Activated CD4-positive, alpha-beta T cell treated with anti-CD3 and anti-CD28 coated beads, Interleukin-2, amount 10 ng/mL, durations not matched to agents 7 days and 5 days (primary cell): ENCODE results near the gene LYPD1. TPM values are rescaled to one million over a fixed set of nuclear protein-coding genes. Genes with fewer than 3 reads are reported as not detected.

ENCODE experiments used
- CTCF ChIA-PET: fragments of 350-600 bp; sonication (Branson Sonifier 250); formaldehyde crosslinking; loops from one replicate; lab custom pipeline; 2021; ENCODE audit warnings: antibody characterized with exemption; lab: Charles Lee
- POLR2A ChIA-PET: fragments of 350-600 bp; sonication (Branson Sonifier 250); formaldehyde crosslinking; loops from one replicate; lab custom pipeline; 2021; ENCODE audit warnings: antibody characterized with exemption; lab: Charles Lee
- DNase-seq: peaks from one replicate; pipeline ENCODE4 v3.0.0-alpha.2; 2020
- H3K27ac Mint-ChIP-seq: one replicate; pipeline ENCODE4 v1.8.0; 2021; ENCODE audit warnings: mild to moderate bottlenecking, moderate library complexity, mixed read lengths
- H3K27me3 Mint-ChIP-seq: one replicate; pipeline ENCODE4 v1.8.0; 2021; ENCODE audit warnings: mixed read lengths
- H3K36me3 Mint-ChIP-seq: one replicate; pipeline ENCODE4 v1.8.0; 2021; ENCODE audit warnings: low read depth, mixed read lengths
- H3K4me1 Mint-ChIP-seq: one replicate; pipeline ENCODE4 v1.8.0; 2021; ENCODE audit warnings: mixed read lengths
- H3K4me3 Mint-ChIP-seq: one replicate; pipeline ENCODE4 v1.8.0; 2021; ENCODE audit warnings: mild to moderate bottlenecking, moderate library complexity, mixed read lengths
- H3K9me3 Mint-ChIP-seq: one replicate; pipeline ENCODE4 v1.8.0; 2021; ENCODE audit warnings: mixed read lengths
- total RNA-seq, 2 experiments: library from RNA; stranded (reverse); gene quantifications; one replicate each; pipeline ENCODE4 v1.2.3, GENCODE V29; 2021

LYPD1 gene
- total RNA-seq, 2 experiments from 2014 or later: not detected

DNA sequence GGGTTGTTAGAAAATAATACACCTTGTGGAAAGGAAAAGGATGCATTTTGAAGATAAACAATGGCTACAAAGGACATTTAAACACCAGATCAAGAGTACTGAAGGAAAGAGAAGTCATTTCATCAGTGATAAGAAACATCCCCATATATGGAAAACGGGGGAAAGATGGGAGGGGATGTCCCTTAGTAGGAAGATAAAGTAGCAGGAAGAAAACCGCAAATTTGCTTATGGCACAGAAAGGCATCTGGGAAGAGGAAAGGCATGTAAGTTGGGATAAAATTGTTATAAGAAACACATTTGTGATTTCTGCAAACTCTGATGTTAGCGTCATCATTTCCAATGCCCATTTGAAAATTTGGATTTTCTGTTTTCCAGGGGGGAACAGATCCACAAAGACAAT lies 10.5 kb upstream of the LYPD1 start:
- H3K4me3 Mint-ChIP-seq: no peak overlapping the region
- H3K27me3 Mint-ChIP-seq: no peaks in the 10 kb centered on the region
- ChIA-PET POLR2A (no interaction called here), CTCF (no interaction called here)
- H3K9me3 Mint-ChIP-seq: no peaks in the 10 kb centered on the region
- no peak overlapping the region for H3K27ac Mint-ChIP-seq
- DNase-seq: no peak
- H3K36me3 Mint-ChIP-seq: no peaks in the 10 kb centered on the region
- H3K4me1 Mint-ChIP-seq: no peaks in the 10 kb centered on the region

- Mint-ChIP-seq H3K27ac (no peak overlapping the region), H3K4me3 (no peak overlapping the region), H3K27me3 (no peaks in the 10 kb centered on the region), H3K9me3 (no peaks in the 10 kb centered on the region), H3K36me3 (no peaks in the 10 kb centered on the region), H3K4me1 (no peaks in the 10 kb centered on the region)
- ChIA-PET CTCF (no interaction called here), POLR2A (no interaction called here)
- DNase-seq: no peak
Observed at GRCh38 chr2:132678483-132678882, 8.5 kb upstream of the LYPD1 start.

DNA sequence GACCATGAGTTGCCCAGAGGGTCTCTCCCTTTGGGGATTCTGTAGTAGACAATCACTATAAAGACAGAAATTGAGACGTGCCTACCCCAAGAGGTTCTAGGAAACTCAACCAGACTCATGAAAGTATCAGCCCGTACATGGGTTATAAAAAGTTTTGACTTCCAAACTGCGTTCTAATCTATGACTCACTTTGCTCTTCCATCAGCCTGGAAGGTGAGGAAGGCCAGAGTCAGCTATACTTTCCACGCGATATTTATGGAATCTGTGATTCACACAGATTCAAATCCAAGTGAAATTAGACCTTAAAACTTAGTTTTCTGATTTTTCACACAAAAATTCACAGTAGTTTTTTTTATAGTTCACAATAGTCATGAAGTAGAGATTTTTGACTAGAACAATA lies 7.7 kb upstream of the LYPD1 start:
- no peak overlapping the region for H3K4me3 Mint-ChIP-seq
- CTCF ChIA-PET: no interaction called here
- peaks cover 4% of the 10 kb centered on the region for H3K27me3 Mint-ChIP-seq
- POLR2A ChIA-PET: no interaction called here
- DNase-seq: no peak
- no peaks in the 10 kb centered on the region for H3K4me1 Mint-ChIP-seq
- no peaks in the 10 kb centered on the region for H3K36me3 Mint-ChIP-seq
- no peaks in the 10 kb centered on the region for H3K9me3 Mint-ChIP-seq
- H3K27ac Mint-ChIP-seq: no peak overlapping the region

DNA sequence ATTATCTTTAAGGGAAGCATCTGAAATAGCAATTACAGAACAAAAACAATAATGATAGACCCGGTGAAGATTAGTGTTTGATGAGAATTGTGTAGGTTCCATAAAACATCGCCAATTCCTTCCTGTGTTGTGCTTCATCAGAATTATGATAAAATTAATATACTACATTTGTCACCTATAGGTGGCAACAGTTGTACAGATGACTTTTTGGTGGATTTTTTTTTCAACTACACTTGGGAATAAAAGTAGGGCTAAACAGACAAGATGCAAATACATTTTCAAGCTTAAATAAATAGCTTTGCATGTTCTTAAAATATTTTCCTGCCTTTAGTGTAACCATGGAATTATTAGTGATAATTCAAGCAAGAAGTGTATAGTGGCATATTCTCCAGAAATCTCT lies 7.0 kb upstream of the LYPD1 start:
- Mint-ChIP-seq H3K36me3 (no peaks in the 10 kb centered on the region), H3K9me3 (no peaks in the 10 kb centered on the region), H3K4me1 (no peaks in the 10 kb centered on the region), H3K4me3 (no peak overlapping the region), H3K27me3 (peaks cover 4% of the 10 kb centered on the region), H3K27ac (no peak overlapping the region)
- ChIA-PET POLR2A (no interaction called here), CTCF (no interaction called here)
- DNase-seq: no peak

- no peaks in the 10 kb centered on the region for H3K9me3 Mint-ChIP-seq
- ChIA-PET CTCF (no interaction called here), POLR2A (no interaction called here)
- H3K27ac Mint-ChIP-seq: no peak overlapping the region
- no peaks in the 10 kb centered on the region for H3K36me3 Mint-ChIP-seq
- DNase-seq: no peak
- H3K4me3 Mint-ChIP-seq: no peak overlapping the region
- peaks cover 29% of the 10 kb centered on the region for H3K27me3 Mint-ChIP-seq
- H3K4me1 Mint-ChIP-seq: no peaks in the 10 kb centered on the region
Observed at GRCh38 chr2:132671151-132671835, 1.3 kb upstream of the LYPD1 start.

- ChIA-PET POLR2A (no interaction called here), CTCF (no interaction called here)
- Mint-ChIP-seq H3K4me1 (no peaks in the 10 kb centered on the region), H3K36me3 (no peaks in the 10 kb centered on the region), H3K27me3 (peaks cover 29% of the 10 kb centered on the region), H3K4me3 (no peak overlapping the region), H3K9me3 (no peaks in the 10 kb centered on the region), H3K27ac (no peak overlapping the region)
- no peak for DNase-seq
Observed at GRCh38 chr2:132670496-132671150, 618 bp upstream of the LYPD1 start.

DNA sequence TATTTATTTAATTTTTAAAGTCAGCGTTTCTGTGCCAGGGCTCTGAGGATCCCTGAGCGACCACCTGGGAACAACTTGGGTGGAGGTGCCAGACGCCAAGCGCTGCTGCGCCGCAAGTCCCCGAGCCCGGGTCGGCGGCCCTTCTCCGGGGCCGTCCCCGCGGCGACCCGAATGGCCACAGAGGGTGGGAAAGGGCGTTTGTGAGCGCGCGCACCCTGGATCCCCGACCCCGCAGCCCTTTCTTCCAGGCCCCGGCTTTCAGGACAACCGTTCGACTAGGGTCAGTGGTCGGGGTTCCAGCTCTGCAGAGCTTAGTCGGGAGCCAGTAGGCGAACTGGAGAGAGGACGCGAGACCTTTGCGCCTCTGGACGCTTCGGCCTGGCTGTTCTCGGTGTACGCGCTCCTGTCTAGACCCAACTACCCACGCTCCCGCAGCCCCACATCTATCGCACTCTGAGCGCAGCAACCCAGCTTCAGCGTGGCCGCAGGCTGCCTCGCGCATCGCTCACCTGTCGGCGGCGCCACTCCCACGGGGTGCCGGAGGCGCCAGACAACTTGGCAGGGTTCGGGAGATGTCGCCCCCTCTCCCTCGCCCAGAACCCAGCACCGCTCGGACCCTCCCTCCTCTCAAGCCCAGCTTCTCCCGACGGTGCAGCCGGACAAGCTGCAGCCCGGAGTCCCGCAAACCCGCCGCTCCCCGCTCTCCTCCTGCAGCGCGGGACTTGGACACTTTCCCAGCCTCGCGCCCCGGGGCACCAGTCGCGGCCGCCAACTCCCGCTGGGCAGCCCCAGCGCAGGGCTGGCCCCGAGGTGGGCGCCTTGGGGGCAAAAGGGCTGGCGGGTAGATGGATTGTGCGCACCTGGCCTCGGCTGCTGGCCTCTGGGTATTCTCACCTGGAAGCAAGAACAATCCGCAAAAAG lies 758 bp downstream of the LYPD1 start:
- Mint-ChIP-seq H3K4me1 (no peaks in the 10 kb centered on the region), H3K36me3 (no peaks in the 10 kb centered on the region), H3K27me3 (peaks cover 29% of the 10 kb centered on the region), H3K4me3 (no peak overlapping the region), H3K9me3 (no peaks in the 10 kb centered on the region), H3K27ac (no peak overlapping the region)
- ChIA-PET POLR2A (no interaction called here), CTCF (no interaction called here)
- DNase-seq: no peak

DNA sequence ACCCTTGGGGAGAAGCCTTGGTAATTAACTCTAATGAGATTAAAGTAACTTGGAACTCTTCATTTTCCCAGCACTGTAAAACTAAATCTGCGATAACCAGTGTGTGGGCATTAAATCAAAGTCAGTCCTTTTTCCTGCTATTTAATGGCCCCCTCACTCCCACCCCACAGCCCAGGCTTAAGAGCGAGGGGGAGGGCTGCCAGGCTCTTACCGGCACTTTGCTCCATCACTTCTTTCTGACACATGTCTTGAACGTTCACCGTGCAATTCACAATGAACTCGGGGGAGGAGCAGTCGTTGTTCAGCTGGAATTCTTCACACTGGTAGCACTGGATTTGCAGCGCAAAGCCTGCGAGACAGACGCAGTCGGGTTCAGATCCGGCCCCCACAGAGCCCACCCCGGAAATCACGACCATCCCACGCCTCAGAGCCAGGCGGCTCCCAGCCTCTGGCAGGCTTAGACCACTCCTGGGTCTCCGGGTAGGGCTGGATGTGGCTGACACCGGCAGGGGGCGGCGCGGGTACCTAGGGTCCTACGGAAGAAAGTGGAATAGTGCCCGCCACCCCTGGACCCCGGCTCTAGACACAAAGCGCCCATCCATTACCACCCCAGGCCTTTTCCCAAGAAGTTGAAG lies 1.7 kb downstream of the LYPD1 start:
- no peaks in the 10 kb centered on the region for H3K36me3 Mint-ChIP-seq
- no peaks in the 10 kb centered on the region for H3K4me1 Mint-ChIP-seq
- H3K27ac Mint-ChIP-seq: no peak overlapping the region
- no peaks in the 10 kb centered on the region for H3K9me3 Mint-ChIP-seq
- ChIA-PET CTCF (no interaction called here), POLR2A (no interaction called here)
- H3K27me3 Mint-ChIP-seq: peaks cover 29% of the 10 kb centered on the region
- H3K4me3 Mint-ChIP-seq: no peak overlapping the region
- DNase-seq: no peak

- no peak overlapping the region for H3K27ac Mint-ChIP-seq
- ChIA-PET POLR2A (no interaction called here), CTCF (interaction anchor here (0.6 kb wide), 1 partner anchor 397 kb away, joined by 3 read pairs; no protein-coding TSS in a partner anchor)
- H3K27me3 Mint-ChIP-seq: peaks cover 25% of the 10 kb centered on the region
- H3K4me1 Mint-ChIP-seq: no peaks in the 10 kb centered on the region
- no peak overlapping the region for H3K4me3 Mint-ChIP-seq
- no peak for DNase-seq
- H3K36me3 Mint-ChIP-seq: no peaks in the 10 kb centered on the region
- H3K9me3 Mint-ChIP-seq: no peaks in the 10 kb centered on the region
Observed at GRCh38 chr2:132667706-132668105, 2.3 kb downstream of the LYPD1 start.

DNA sequence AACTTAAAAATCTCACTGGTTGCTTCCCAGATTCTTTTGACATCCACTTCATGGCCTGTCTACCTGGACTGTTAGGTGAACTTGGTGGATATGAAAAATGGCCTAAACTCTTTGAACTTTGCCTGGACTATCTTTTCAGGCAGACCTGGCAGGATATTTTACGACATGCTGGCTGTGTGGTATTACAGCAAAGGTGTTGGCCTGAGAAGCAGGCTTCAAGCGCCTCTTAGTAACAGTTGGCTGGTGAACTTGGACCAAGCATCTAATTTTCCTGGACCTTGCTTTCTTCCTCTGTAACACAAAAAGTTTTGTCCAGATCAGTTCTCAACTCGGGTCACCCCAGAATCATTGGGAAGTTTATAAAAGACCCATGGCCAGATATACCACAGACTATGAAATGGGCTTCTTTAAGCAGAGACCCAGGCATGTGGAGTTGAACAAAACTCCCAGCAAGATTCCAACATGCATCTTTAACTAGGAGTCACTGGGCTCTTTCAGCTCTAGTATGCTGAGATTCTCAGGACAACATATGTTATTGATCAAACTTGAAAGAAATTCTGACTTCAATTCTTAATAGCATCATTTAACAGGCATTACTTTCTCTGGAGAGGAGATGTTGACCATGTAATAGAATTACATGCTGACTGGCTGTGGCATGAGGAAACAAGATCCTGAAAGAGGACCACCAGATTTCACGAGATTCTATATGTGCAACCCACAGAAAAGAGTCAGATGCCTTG lies 4.4 kb downstream of the LYPD1 start:
- H3K27me3 Mint-ChIP-seq: peaks cover 15% of the 10 kb centered on the region
- DNase-seq: no peak
- H3K9me3 Mint-ChIP-seq: no peaks in the 10 kb centered on the region
- no peak overlapping the region for H3K27ac Mint-ChIP-seq
- ChIA-PET POLR2A (no interaction called here), CTCF (interaction anchor here (0.5 kb wide), 1 partner anchor 15 kb away, joined by 3 read pairs; no protein-coding TSS in a partner anchor)
- H3K4me3 Mint-ChIP-seq: no peak overlapping the region
- no peaks in the 10 kb centered on the region for H3K36me3 Mint-ChIP-seq
- no peaks in the 10 kb centered on the region for H3K4me1 Mint-ChIP-seq

DNA sequence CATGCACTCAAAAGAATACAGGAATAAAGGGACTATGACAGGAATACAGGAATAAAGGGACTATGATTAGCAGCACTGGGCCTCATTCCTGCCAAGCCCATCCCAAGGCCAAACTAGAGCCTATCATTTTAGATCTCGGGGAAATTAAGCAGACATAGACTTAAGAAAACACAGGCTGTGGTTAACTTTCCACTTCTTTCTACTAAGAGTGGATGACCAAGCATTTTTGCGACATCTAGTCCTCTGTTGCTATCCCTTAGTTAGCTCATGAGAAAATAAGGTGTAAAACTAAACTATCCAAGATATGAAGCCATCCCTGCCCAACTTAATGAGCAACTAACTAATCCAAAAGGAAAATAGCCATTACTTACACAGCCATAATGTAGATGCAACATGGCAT lies 5.9 kb downstream of the LYPD1 start:
- ChIA-PET CTCF (no interaction called here), POLR2A (no interaction called here)
- no peaks in the 10 kb centered on the region for H3K36me3 Mint-ChIP-seq
- H3K4me1 Mint-ChIP-seq: no peaks in the 10 kb centered on the region
- H3K27me3 Mint-ChIP-seq: peaks cover 13% of the 10 kb centered on the region
- no peak for DNase-seq
- no peak overlapping the region for H3K4me3 Mint-ChIP-seq
- H3K9me3 Mint-ChIP-seq: no peaks in the 10 kb centered on the region
- no peak overlapping the region for H3K27ac Mint-ChIP-seq

DNA sequence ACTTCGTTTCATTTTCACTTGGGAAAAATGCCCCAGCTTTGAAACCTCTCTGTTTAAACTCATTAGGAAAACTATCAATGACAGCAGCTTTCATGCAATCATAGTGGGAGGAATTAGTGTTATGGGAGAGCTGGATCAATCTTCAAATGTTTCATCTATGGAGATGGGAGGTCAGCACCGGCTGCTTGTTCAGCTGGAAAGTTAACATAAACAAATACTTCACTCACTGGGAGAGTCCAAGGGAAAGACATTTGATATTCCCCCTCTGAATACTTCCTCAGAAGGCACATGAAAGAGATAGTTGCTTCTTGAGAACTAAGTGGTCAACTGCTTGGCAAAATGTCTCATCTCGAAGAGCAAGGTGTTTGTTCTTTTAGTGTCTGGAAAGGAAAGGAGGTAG lies 7.3 kb downstream of the LYPD1 start:
- no peak for DNase-seq
- ChIA-PET POLR2A (no interaction called here), CTCF (no interaction called here)
- no peak overlapping the region for H3K4me3 Mint-ChIP-seq
- H3K36me3 Mint-ChIP-seq: no peaks in the 10 kb centered on the region
- H3K9me3 Mint-ChIP-seq: no peaks in the 10 kb centered on the region
- no peak overlapping the region for H3K27ac Mint-ChIP-seq
- H3K27me3 Mint-ChIP-seq: peaks cover 5% of the 10 kb centered on the region
- H3K4me1 Mint-ChIP-seq: no peaks in the 10 kb centered on the region
